Measurements from ENCODE around the gene ACER3. TPM values are rescaled to one million over a fixed set of nuclear protein-coding genes. Genes with fewer than 3 reads are reported as not detected.
A peak's percentile ranks its signal among the peaks of the same experiment; 100 is the strongest.
"Not testable (repeated sequence)": the region's sequence is repeated elsewhere in the genome, so short reads cannot be mapped to it uniquely, and the experiment has no call there.

ACER3 gene
- total RNA-seq, 4 donors from 2014 or later = 20.5 to 30.6 (median 23.0) TPM

DNA sequence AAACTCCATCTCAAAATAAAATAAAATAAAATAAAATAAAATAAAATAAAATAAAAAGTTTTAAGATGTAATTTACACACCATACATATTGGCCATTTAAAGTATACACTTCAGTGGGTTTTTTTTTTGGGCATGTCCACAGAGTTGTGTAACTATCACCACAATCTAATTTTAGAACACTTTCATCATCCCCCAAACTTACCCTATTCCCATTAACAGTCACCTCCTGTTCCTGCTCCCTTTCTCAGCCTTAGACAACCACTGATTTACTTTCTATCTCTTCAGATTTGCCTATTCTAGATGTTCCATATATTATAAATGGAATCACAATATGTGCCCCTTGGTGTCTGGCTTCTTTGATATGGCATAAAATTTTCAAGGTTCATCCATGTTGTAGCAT, 4.6 kb upstream of the ACER3 start:
- Histone ChIP-seq H3K4me3 (no peak overlapping the region), H3K27ac (no peak overlapping the region), H3K27me3 (no peaks in the 10 kb centered on the region), H3K4me1 (peaks cover 0 to 6% (median 2%) of the 10 kb centered on the region in 4 donors), H3K9me3 (no peaks in the 10 kb centered on the region), H3K36me3 (no peaks in the 10 kb centered on the region)
- no peak for DNase-seq (ENCODE audit: low spot score in 2 of 2)
- TF ChIP-seq CTCF (IDR thresholded peaks at IDR 0.05) (no peak), EP300 (IDR thresholded peaks at IDR 0.05) (no peak), POLR2A (IDR thresholded peaks at IDR 0.05) (no peak)

GRCh38 chr11:76856571-76856970, 4.1 kb upstream of the ACER3 start:
- Histone ChIP-seq H3K9me3 (no peaks in the 10 kb centered on the region), H3K4me1 (peaks cover 0 to 11% (median 2%) of the 10 kb centered on the region in 4 donors), H3K27me3 (no peaks in the 10 kb centered on the region), H3K36me3 (no peaks in the 10 kb centered on the region), H3K27ac (no peak overlapping the region), H3K4me3 (no peak overlapping the region)
- WGBS, 2 donors = 86 to 91% methylated on average over 2 of the region's 2 CpGs
- TF ChIP-seq POLR2A (IDR thresholded peaks at IDR 0.05) (no peak), EP300 (IDR thresholded peaks at IDR 0.05) (no peak), CTCF (IDR thresholded peaks at IDR 0.05) (no peak)
- DNase-seq (ENCODE audit: low spot score in 2 of 2) = no peak

DNA sequence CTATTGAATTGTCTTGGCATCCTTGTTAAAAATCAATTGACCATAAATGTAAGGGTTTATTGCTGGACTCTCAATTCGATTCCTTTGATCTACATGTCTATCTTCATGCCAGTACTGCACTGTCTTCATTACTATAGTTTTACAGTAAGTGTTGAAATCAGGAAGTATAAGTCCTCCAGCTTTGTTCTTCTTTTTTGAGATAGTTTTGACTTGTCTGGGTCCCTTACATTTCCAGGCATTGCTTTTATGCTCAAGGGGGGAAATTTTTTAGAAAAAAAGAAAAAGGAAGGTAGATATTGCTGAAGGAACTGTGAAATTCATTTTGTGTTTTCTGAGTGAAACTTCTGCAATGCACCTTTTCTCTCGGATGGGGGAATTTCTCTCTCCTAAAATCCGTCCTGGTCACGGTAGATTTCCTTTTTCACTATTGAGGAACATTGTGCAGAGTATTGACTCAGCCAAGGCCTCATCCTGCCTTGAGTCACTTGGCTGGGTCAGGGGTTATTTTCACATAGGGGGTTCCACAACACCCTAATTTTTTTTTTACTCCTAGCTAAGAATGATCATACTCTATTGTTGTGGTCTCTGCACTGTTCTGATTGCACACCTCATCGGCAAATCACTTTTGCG, 2.8 kb upstream of the ACER3 start:
- no peak overlapping the region for H3K4me3 ChIP-seq
- DNase-seq (ENCODE audit: low spot score in 2 of 2) = no peak
- peaks cover 0 to 24% (median 10%) of the 10 kb centered on the region in 4 donors for H3K4me1 ChIP-seq
- WGBS, 2 donors = 56% methylated on average over 6 of the region's 6 CpGs
- peak overlapping the region in 1 of 4 donors; percentile 31 for H3K27ac ChIP-seq
- H3K9me3 ChIP-seq = no peaks in the 10 kb centered on the region
- H3K36me3 ChIP-seq = no peaks in the 10 kb centered on the region
- no peak for TF ChIP-seq POLR2A (IDR thresholded peaks at IDR 0.05)
- H3K27me3 ChIP-seq = no peaks in the 10 kb centered on the region

- H3K27ac ChIP-seq = peak overlapping the region; percentile 83 to 92 (median 90)
- H3K4me1 ChIP-seq = peaks cover 0 to 37% (median 10%) of the 10 kb centered on the region in 4 donors
- no peaks in the 10 kb centered on the region for H3K27me3 ChIP-seq
- TF ChIP-seq POLR2A (IDR thresholded peaks at IDR 0.05) (no peak), EP300 (IDR thresholded peaks at IDR 0.05) (no peak), CTCF (IDR thresholded peaks at IDR 0.05) (no peak)
- 93 to 94% methylated on average over 14 of the region's 14 CpGs for WGBS, 2 donors
- no peak for DNase-seq (ENCODE audit: low spot score in 2 of 2)
- H3K36me3 ChIP-seq = no peaks in the 10 kb centered on the region
- H3K9me3 ChIP-seq = no peaks in the 10 kb centered on the region
- no peak overlapping the region for H3K4me3 ChIP-seq
Measured at GRCh38 chr11:76859708-76860227, 950 bp upstream of the ACER3 start.

DNA sequence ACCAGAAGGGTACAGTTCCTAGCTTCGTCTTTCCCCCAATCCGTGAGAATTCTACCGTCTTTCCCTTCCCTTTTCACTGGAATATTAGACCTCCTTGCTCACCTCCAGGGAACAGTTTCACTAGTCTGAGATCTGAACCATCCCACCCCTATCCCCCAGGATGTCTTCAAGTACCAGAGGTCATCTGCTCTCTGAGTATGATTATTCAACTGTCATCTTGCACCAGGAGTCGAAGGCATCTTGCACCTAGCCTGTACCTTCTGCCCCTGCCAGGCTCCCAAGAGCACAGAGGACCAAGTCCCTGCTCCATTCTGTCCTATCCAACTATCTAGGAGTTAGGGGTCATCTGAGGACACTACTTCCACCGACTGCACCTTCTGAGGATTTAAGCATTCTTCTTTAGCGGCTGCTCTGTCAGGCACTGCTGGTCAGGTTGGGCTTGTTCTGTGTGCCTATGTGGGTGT, 804 bp downstream of the ACER3 start:
- no peaks in the 10 kb centered on the region for H3K36me3 ChIP-seq
- TF ChIP-seq EP300 (IDR thresholded peaks at IDR 0.05) (no peak), CTCF (IDR thresholded peaks at IDR 0.05) (no peak), POLR2A (IDR thresholded peaks at IDR 0.05) (no peak)
- no peak for DNase-seq (ENCODE audit: low spot score in 2 of 2)
- 12 to 18% methylated on average over 6 of the region's 6 CpGs for WGBS, 2 donors
- peak overlapping the region; percentile 83 to 92 (median 92) for H3K27ac ChIP-seq
- H3K9me3 ChIP-seq = no peaks in the 10 kb centered on the region
- no peaks in the 10 kb centered on the region for H3K27me3 ChIP-seq
- peaks cover 0 to 37% (median 10%) of the 10 kb centered on the region in 4 donors for H3K4me1 ChIP-seq
- H3K4me3 ChIP-seq = peak overlapping the region; percentile 72 to 95 (median 86)

DNA sequence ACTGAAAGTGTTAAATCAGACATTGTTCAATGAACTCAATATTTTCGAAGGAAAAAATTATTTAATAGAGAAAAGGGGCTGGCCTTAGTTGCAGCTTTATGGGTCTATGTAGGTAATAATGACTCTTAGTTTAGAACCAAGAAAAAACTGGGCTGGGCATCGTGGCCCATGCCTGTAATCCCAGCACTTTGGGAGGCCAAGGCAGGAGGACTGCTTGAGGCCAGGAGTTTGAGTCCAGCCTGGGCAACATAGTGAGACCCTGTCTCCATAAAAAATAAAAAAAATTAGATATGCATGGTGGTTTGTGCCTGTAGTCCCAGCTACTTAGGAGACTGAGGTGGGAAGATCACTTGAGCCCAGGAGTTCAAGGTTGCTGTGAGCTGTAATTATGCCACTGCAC, 2.1 kb downstream of the ACER3 start:
- not testable (repeated sequence) for H3K4me3 ChIP-seq; DNase-seq (ENCODE audit: low spot score in 2 of 2); H3K36me3 ChIP-seq; H3K9me3 ChIP-seq; H3K27ac ChIP-seq; H3K27me3 ChIP-seq
- 63 to 73% methylated on average over 2 of the region's 2 CpGs for WGBS, 2 donors
- H3K4me1 ChIP-seq = peaks cover 0 to 37% (median 10%) of the 10 kb centered on the region in 4 donors
